Suprapubic skin (tissue), 3 donors: ENCODE results near the gene DHRS7.

ENCODE experiments used
- POLR2A ChIP-seq, 2 donors: fragments of 450-650 bp; IDR thresholded peaks; one replicate each; pipeline ENCODE4 v1.6.1; 2017; ENCODE audit warnings: antibody characterized with exemption in 2 of 2, mild to moderate bottlenecking in 2 of 2, moderate library complexity in 2 of 2
- TF ChIP-seq, protein P1 (sequence below), 2 donors: fragments of 200-600 bp in 1 of 2; fragments of 450-650 bp in 1 of 2; sonication (generic) in 1 of 2; IDR thresholded peaks; one replicate each; pipeline ENCODE4 v1.5.1; 2016 to 2019; ENCODE audit warnings: antibody characterized with exemption in 2 of 2, mild to moderate bottlenecking in 1 of 2, moderate library complexity in 1 of 2

- TF ChIP-seq, protein P1, sequence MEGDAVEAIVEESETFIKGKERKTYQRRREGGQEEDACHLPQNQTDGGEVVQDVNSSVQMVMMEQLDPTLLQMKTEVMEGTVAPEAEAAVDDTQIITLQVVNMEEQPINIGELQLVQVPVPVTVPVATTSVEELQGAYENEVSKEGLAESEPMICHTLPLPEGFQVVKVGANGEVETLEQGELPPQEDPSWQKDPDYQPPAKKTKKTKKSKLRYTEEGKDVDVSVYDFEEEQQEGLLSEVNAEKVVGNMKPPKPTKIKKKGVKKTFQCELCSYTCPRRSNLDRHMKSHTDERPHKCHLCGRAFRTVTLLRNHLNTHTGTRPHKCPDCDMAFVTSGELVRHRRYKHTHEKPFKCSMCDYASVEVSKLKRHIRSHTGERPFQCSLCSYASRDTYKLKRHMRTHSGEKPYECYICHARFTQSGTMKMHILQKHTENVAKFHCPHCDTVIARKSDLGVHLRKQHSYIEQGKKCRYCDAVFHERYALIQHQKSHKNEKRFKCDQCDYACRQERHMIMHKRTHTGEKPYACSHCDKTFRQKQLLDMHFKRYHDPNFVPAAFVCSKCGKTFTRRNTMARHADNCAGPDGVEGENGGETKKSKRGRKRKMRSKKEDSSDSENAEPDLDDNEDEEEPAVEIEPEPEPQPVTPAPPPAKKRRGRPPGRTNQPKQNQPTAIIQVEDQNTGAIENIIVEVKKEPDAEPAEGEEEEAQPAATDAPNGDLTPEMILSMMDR (IDR thresholded peaks at IDR 0.05), result no peak
- TF ChIP-seq POLR2A (IDR thresholded peaks at IDR 0.05), result no peak
These were observed 39.9 kb upstream of the DHRS7 start for GRCh38 chr14:60204843-60205774.
